Memory B cell (primary cell): ENCODE data around the gene MAGI1.
"Not testable (repeated sequence)": the region's sequence is repeated elsewhere in the genome, so short reads cannot be mapped to it uniquely, and the experiment has no call there.

Experiments used
- ATAC-seq: fragments of 150-1000 bp; cut with Tn5 transposase; 2 replicates; pipeline ENCODE4 v1.10.0; 2021; ENCODE audit warnings: low read depth, mild to moderate bottlenecking, moderate library complexity
- DNase-seq, 2 donors: peaks; one replicate each; pipeline ENCODE4 v3.0.0; 2022; ENCODE audit warnings: low spot score in 2 of 2
- H3K27ac Mint-ChIP-seq: one replicate; pipeline ENCODE4 v1.8.0; 2022; ENCODE audit warnings: mild to moderate bottlenecking, moderate library complexity, mixed read lengths
- H3K27me3 Mint-ChIP-seq: one replicate; pipeline ENCODE4 v1.8.0; 2022; ENCODE audit warnings: mixed read lengths
- H3K36me3 Mint-ChIP-seq: one replicate; pipeline ENCODE4 v1.8.0; 2022; ENCODE audit warnings: mild to moderate bottlenecking, mixed read lengths
- H3K4me1 Mint-ChIP-seq: one replicate; pipeline ENCODE4 v1.8.0; 2022; ENCODE audit warnings: mixed read lengths
- H3K4me3 Mint-ChIP-seq: one replicate; pipeline ENCODE4 v1.8.0; 2022; ENCODE audit warnings: mild to moderate bottlenecking, moderate library complexity, mixed read lengths
- H3K9me3 Mint-ChIP-seq: one replicate; pipeline ENCODE4 v1.8.0; 2022; ENCODE audit warnings: mixed read lengths

The MAGI1 gene

GRCh38 chr3:66033241-66034138, 5.2 kb downstream of the MAGI1 start:
- peaks cover 22% of the 10 kb centered on the region for H3K27me3 Mint-ChIP-seq
- H3K36me3 Mint-ChIP-seq, result no peaks in the 10 kb centered on the region
- no peak overlapping the region for H3K4me3 Mint-ChIP-seq
- no peak for ATAC-seq
- no peak for DNase-seq
- H3K9me3 Mint-ChIP-seq, result peaks cover 3% of the 10 kb centered on the region
- peaks cover 5% of the 10 kb centered on the region for H3K4me1 Mint-ChIP-seq
- no peak overlapping the region for H3K27ac Mint-ChIP-seq

GRCh38 chr3:66031102-66031698, 7.5 kb downstream of the MAGI1 start:
- DNase-seq (no peak), ATAC-seq (no peak)
- no peaks in the 10 kb centered on the region for H3K4me1 Mint-ChIP-seq
- H3K4me3 Mint-ChIP-seq, result no peak overlapping the region
- no peaks in the 10 kb centered on the region for H3K36me3 Mint-ChIP-seq
- no peak overlapping the region for H3K27ac Mint-ChIP-seq
- peaks cover 8% of the 10 kb centered on the region for H3K27me3 Mint-ChIP-seq
- H3K9me3 Mint-ChIP-seq, result peaks cover 3% of the 10 kb centered on the region

GRCh38 chr3:66029443-66029842, 9.3 kb downstream of the MAGI1 start:
- Mint-ChIP-seq H3K36me3 (no peaks in the 10 kb centered on the region), H3K9me3 (no peaks in the 10 kb centered on the region), H3K4me3 (no peak overlapping the region), H3K27ac (no peak overlapping the region), H3K27me3 (peaks cover 2% of the 10 kb centered on the region), H3K4me1 (no peaks in the 10 kb centered on the region)
- ATAC-seq (no peak), DNase-seq (no peak)

- no peaks in the 10 kb centered on the region for H3K9me3 Mint-ChIP-seq
- H3K36me3 Mint-ChIP-seq, result no peaks in the 10 kb centered on the region
- H3K4me1 Mint-ChIP-seq, result no peaks in the 10 kb centered on the region
- H3K27me3 Mint-ChIP-seq, result peaks cover 2% of the 10 kb centered on the region
- ATAC-seq, result no peak
- no peak overlapping the region for H3K4me3 Mint-ChIP-seq
- DNase-seq, result no peak
- H3K27ac Mint-ChIP-seq, result no peak overlapping the region
These were observed 9.7 kb downstream of the MAGI1 start for GRCh38 chr3:66029014-66029413.

- no peaks in the 10 kb centered on the region for H3K4me1 Mint-ChIP-seq
- DNase-seq, result no peak
- H3K27me3 Mint-ChIP-seq, result peaks cover 3% of the 10 kb centered on the region
These were observed 10.3 kb downstream of the MAGI1 start for GRCh38 chr3:66028457-66028856.

GRCh38 chr3:66027099-66027498, 11.6 kb downstream of the MAGI1 start:
- ATAC-seq, H3K9me3 Mint-ChIP-seq, H3K4me1 Mint-ChIP-seq, DNase-seq, H3K4me3 Mint-ChIP-seq, H3K36me3 Mint-ChIP-seq, H3K27ac Mint-ChIP-seq, H3K27me3 Mint-ChIP-seq: not testable (repeated sequence)

More at GRCh38 chr3:66028457-66028856, 10.3 kb downstream of the MAGI1 start:
- Mint-ChIP-seq H3K27ac (no peak overlapping the region), H3K36me3 (no peaks in the 10 kb centered on the region), H3K4me3 (no peak overlapping the region), H3K9me3 (no peaks in the 10 kb centered on the region)
- ATAC-seq, result no peak

GRCh38 chr3:66023738-66024385, 14.9 kb downstream of the MAGI1 start:
- H3K27ac Mint-ChIP-seq, result no peak overlapping the region
- no peak for DNase-seq
- H3K4me3 Mint-ChIP-seq, result no peak overlapping the region
- peaks cover 3% of the 10 kb centered on the region for H3K27me3 Mint-ChIP-seq
- no peaks in the 10 kb centered on the region for H3K36me3 Mint-ChIP-seq
- no peaks in the 10 kb centered on the region for H3K4me1 Mint-ChIP-seq
- ATAC-seq, result no peak
- no peaks in the 10 kb centered on the region for H3K9me3 Mint-ChIP-seq

- Mint-ChIP-seq H3K4me3 (no peak overlapping the region), H3K36me3 (no peaks in the 10 kb centered on the region), H3K9me3 (no peaks in the 10 kb centered on the region), H3K4me1 (no peaks in the 10 kb centered on the region), H3K27ac (no peak overlapping the region), H3K27me3 (peaks cover 3% of the 10 kb centered on the region)
- DNase-seq, result no peak
- no peak for ATAC-seq
These were observed 15.5 kb downstream of the MAGI1 start for GRCh38 chr3:66023229-66023628.

GRCh38 chr3:66021731-66022131, 17.0 kb downstream of the MAGI1 start:
- Mint-ChIP-seq H3K27me3 (peaks cover 3% of the 10 kb centered on the region), H3K4me1 (no peaks in the 10 kb centered on the region), H3K27ac (no peak overlapping the region), H3K36me3 (no peaks in the 10 kb centered on the region), H3K4me3 (no peak overlapping the region), H3K9me3 (no peaks in the 10 kb centered on the region)
- ATAC-seq (no peak), DNase-seq (no peak)

GRCh38 chr3:66019896-66020295, 18.8 kb downstream of the MAGI1 start:
- H3K4me1 Mint-ChIP-seq, result no peaks in the 10 kb centered on the region
- H3K4me3 Mint-ChIP-seq, result no peak overlapping the region
- peaks cover 2% of the 10 kb centered on the region for H3K27me3 Mint-ChIP-seq
- no peaks in the 10 kb centered on the region for H3K36me3 Mint-ChIP-seq
- DNase-seq, result no peak
- H3K9me3 Mint-ChIP-seq, result no peaks in the 10 kb centered on the region
- no peak overlapping the region for H3K27ac Mint-ChIP-seq
- no peak for ATAC-seq

GRCh38 chr3:66018057-66019033, 20.4 kb downstream of the MAGI1 start:
- Mint-ChIP-seq H3K9me3 (no peaks in the 10 kb centered on the region), H3K36me3 (no peaks in the 10 kb centered on the region), H3K27me3 (no peaks in the 10 kb centered on the region), H3K27ac (no peak overlapping the region), H3K4me3 (no peak overlapping the region), H3K4me1 (no peaks in the 10 kb centered on the region)
- DNase-seq (no peak), ATAC-seq (no peak)

GRCh38 chr3:66017591-66017990, 21.1 kb downstream of the MAGI1 start:
- Mint-ChIP-seq H3K4me1 (no peaks in the 10 kb centered on the region), H3K4me3 (no peak overlapping the region), H3K9me3 (no peaks in the 10 kb centered on the region), H3K27me3 (no peaks in the 10 kb centered on the region), H3K27ac (no peak overlapping the region), H3K36me3 (no peaks in the 10 kb centered on the region)
- no peak for ATAC-seq
- no peak for DNase-seq

- no peak overlapping the region for H3K27ac Mint-ChIP-seq
- ATAC-seq, result no peak
- no peaks in the 10 kb centered on the region for H3K27me3 Mint-ChIP-seq
- H3K9me3 Mint-ChIP-seq, result no peaks in the 10 kb centered on the region
- H3K4me1 Mint-ChIP-seq, result no peaks in the 10 kb centered on the region
- H3K36me3 Mint-ChIP-seq, result no peaks in the 10 kb centered on the region
- DNase-seq, result no peak
- H3K4me3 Mint-ChIP-seq, result no peak overlapping the region
These were observed 21.6 kb downstream of the MAGI1 start for GRCh38 chr3:66017084-66017483.
